ENCODE data around the gene ZNF362.

GRCh38 chr1:33255347-33256220 lies 708 bp upstream of the ZNF362 start:
- TF ChIP-seq CTCF (IDR thresholded peaks at IDR 0.05; ENCODE audit: poor library complexity), result no peak
- no peak for TF ChIP-seq EZH2phosphoT487 (IDR thresholded peaks at IDR 0.05; ENCODE audit: low read depth, severe bottlenecking, unreplicated experiment)

All from hepatocyte (in vitro differentiated cells).